HEK293 (cell line): ENCODE data around the gene SRRM5.

Experiments
- CTCF ChIP-seq: fragments of 450-650 bp; formaldehyde crosslinking; IDR thresholded peaks from 2 replicates; pipeline ENCODE4 v1.5.1; 2016; ENCODE audit warnings: missing biosample characterization, missing genetic modification characterization
- YY1 ChIP-seq: fragments of 450-650 bp; formaldehyde crosslinking; IDR thresholded peaks from 2 replicates; pipeline ENCODE4 v1.5.1; 2018; ENCODE audit warnings: missing biosample characterization, missing genetic modification characterization
- ZNF10 ChIP-seq: fragments of 450-650 bp; formaldehyde crosslinking; IDR thresholded peaks from 2 replicates; pipeline ENCODE4 v1.5.1; 2017; ENCODE audit warnings: missing biosample characterization, missing genetic modification characterization
- ZNF274 ChIP-seq, 2 experiments: fragments of 200-500 bp in 1 of 2; fragments of 450-650 bp in 1 of 2; sonication (Bioruptor generic) in 1 of 2; formaldehyde crosslinking in 1 of 2; IDR thresholded peaks; 2 replicates each; pipeline versions ENCODE4 v1.5.1 to v1.6.1; 2014 to 2016; ENCODE audit warnings: borderline replicate concordance in 1 of 2, inconsistent platforms in 1 of 2, low read length in 1 of 2, missing biosample characterization in 1 of 2, missing genetic modification characterization in 1 of 2
- ZNF362 ChIP-seq: fragments of 450-650 bp; formaldehyde crosslinking; IDR thresholded peaks from 2 replicates; pipeline ENCODE4 v1.5.1; 2016; ENCODE audit warnings: missing biosample characterization, missing genetic modification characterization
- ZNF449 ChIP-seq: fragments of 450-650 bp; formaldehyde crosslinking; IDR thresholded peaks from 2 replicates; pipeline ENCODE4 v1.5.1; 2017; ENCODE audit warnings: missing biosample characterization, mild to moderate bottlenecking, missing genetic modification characterization, moderate library complexity
- ZNF530 ChIP-seq: fragments of 450-650 bp; formaldehyde crosslinking; IDR thresholded peaks from 2 replicates; pipeline ENCODE4 v1.5.1; 2016; ENCODE audit warnings: low read depth, missing biosample characterization, missing genetic modification characterization

- no peak for TF ChIP-seq CTCF
- TF ChIP-seq ZNF449 = no peak
- TF ChIP-seq ZNF274 (IDR thresholded peaks at IDR 0.05; ENCODE audit: low read length) = no peak
- TF ChIP-seq ZNF274 (tag by site-specific recombination; IDR thresholded peaks at IDR 0.05; ENCODE audit: borderline replicate concordance) = no peak
- no peak for TF ChIP-seq YY1
- no peak for TF ChIP-seq ZNF362 (tag by site-specific recombination)
- no peak for TF ChIP-seq ZNF10 (tag by site-specific recombination)
- no peak for TF ChIP-seq ZNF530 (tag by site-specific recombination)
Observed at GRCh38 chr19:43634872-43635560, 23.1 kb downstream of the SRRM5 start.
